ENCODE measurements around the gene ERLEC1.

GRCh38 chr2:53865264-53865663, 78.4 kb downstream of the ERLEC1 start:
- TF ChIP-seq, protein P1, sequence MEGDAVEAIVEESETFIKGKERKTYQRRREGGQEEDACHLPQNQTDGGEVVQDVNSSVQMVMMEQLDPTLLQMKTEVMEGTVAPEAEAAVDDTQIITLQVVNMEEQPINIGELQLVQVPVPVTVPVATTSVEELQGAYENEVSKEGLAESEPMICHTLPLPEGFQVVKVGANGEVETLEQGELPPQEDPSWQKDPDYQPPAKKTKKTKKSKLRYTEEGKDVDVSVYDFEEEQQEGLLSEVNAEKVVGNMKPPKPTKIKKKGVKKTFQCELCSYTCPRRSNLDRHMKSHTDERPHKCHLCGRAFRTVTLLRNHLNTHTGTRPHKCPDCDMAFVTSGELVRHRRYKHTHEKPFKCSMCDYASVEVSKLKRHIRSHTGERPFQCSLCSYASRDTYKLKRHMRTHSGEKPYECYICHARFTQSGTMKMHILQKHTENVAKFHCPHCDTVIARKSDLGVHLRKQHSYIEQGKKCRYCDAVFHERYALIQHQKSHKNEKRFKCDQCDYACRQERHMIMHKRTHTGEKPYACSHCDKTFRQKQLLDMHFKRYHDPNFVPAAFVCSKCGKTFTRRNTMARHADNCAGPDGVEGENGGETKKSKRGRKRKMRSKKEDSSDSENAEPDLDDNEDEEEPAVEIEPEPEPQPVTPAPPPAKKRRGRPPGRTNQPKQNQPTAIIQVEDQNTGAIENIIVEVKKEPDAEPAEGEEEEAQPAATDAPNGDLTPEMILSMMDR (IDR thresholded peaks at IDR 0.05): no peak
- no peak for TF ChIP-seq POLR2A (IDR thresholded peaks at IDR 0.05)
- TF ChIP-seq POLR2AphosphoS5 (IDR thresholded peaks at IDR 0.05): no peak
